ENCODE results near the gene FMNL1. TPM values are rescaled to one million over a fixed set of nuclear protein-coding genes. Genes with fewer than 3 reads are reported as not detected.
A peak's percentile ranks its signal among the peaks of the same experiment; 100 is the strongest.

Gene FMNL1
- polyA plus RNA-seq, 3 donors: 23.8 to 826 (median 24.8) TPM

- Mint-ChIP-seq H3K36me3 (peaks cover 71 to 85% of the 10 kb centered on the region in 2 donors), H3K4me3 (no peak overlapping the region), H3K27ac (peak overlapping the region in 1 of 7 donors; percentile 61), H3K27me3 (ENCODE audit: low read depth in 3 of 3) (peaks cover 0 to 4% (median 0%) of the 10 kb centered on the region in 3 donors), H3K4me1 (peaks cover 36% of the 10 kb centered on the region), H3K9me3 (peaks cover 0 to 3% (median 0%) of the 10 kb centered on the region in 7 donors)
- H3K9me3 ChIP-seq (replicated peaks in 1 of 2; ENCODE audit: control insufficient read depth in 1 of 2, insufficient read depth in 1 of 2, low read length in 2 of 2): no peaks in the 10 kb centered on the region
- TF ChIP-seq, protein P1, sequence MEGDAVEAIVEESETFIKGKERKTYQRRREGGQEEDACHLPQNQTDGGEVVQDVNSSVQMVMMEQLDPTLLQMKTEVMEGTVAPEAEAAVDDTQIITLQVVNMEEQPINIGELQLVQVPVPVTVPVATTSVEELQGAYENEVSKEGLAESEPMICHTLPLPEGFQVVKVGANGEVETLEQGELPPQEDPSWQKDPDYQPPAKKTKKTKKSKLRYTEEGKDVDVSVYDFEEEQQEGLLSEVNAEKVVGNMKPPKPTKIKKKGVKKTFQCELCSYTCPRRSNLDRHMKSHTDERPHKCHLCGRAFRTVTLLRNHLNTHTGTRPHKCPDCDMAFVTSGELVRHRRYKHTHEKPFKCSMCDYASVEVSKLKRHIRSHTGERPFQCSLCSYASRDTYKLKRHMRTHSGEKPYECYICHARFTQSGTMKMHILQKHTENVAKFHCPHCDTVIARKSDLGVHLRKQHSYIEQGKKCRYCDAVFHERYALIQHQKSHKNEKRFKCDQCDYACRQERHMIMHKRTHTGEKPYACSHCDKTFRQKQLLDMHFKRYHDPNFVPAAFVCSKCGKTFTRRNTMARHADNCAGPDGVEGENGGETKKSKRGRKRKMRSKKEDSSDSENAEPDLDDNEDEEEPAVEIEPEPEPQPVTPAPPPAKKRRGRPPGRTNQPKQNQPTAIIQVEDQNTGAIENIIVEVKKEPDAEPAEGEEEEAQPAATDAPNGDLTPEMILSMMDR (IDR thresholded peaks at IDR 0.05): no peak
- peaks cover 98% of the 10 kb centered on the region for H4K20me1 ChIP-seq (ENCODE audit: insufficient read depth, low read length)
- H3K27ac ChIP-seq (ENCODE audit: low read depth in 1 of 2, low read length in 2 of 2): no peak overlapping the region
- H3K4me2 ChIP-seq (replicated peaks; ENCODE audit: extremely low read depth, low read length, poor library complexity, severe bottlenecking): no peak overlapping the region
- H2AFZ ChIP-seq (ENCODE audit: insufficient read depth, low read depth, low read length, poor library complexity, severe bottlenecking): no peak overlapping the region
- H3K4me3 ChIP-seq (replicated peaks in 1 of 3; ENCODE audit: low read depth in 2 of 3, low read length in 3 of 3): no peak overlapping the region
- DNase-seq: no peak
- intact Hi-C loops (cut with micrococcal nuclease): no loop called here
- WGBS (ENCODE audit: insufficient coverage): 97% methylated on average over 18 of the region's 21 CpGs
- H3K79me2 ChIP-seq (ENCODE audit: insufficient read depth, low read length): peaks cover 28% of the 10 kb centered on the region
- peaks cover 35 to 46% of the 10 kb centered on the region in 2 donors for H3K4me1 ChIP-seq (ENCODE audit: control insufficient read depth in 1 of 2, insufficient read depth in 2 of 2, low read length in 2 of 2)
- H3K27me3 ChIP-seq (ENCODE audit: control insufficient read depth in 2 of 2, insufficient read depth in 2 of 2, low read length in 2 of 2): no peaks in the 10 kb centered on the region
- H3K36me3 ChIP-seq (replicated peaks in 1 of 2; ENCODE audit: control insufficient read depth in 1 of 2, insufficient read depth in 2 of 2, low read length in 2 of 2): peaks cover 71 to 86% of the 10 kb centered on the region in 2 donors
- no peak overlapping the region for H3K9ac ChIP-seq (ENCODE audit: insufficient read depth, low read length, poor library complexity, severe bottlenecking)
Observed at GRCh38 chr17:45244725-45245656, 23.3 kb downstream of the FMNL1 start.

GRCh38 chr17:45246338-45246737 is 24.7 kb downstream of the FMNL1 start:
- DNase-seq: no peak
- peaks cover 35 to 46% of the 10 kb centered on the region in 2 donors for H3K4me1 ChIP-seq (ENCODE audit: control insufficient read depth in 1 of 2, insufficient read depth in 2 of 2, low read length in 2 of 2)
- peaks cover 39% of the 10 kb centered on the region for H3K4me1 Mint-ChIP-seq

More at GRCh38 chr17:45246338-45246737, 24.7 kb downstream of the FMNL1 start:
- Mint-ChIP-seq H3K9me3 (peaks cover 0 to 3% (median 0%) of the 10 kb centered on the region in 7 donors), H3K27ac (peak overlapping the region in 2 of 7 donors; percentile 12 to 15), H3K36me3 (peaks cover 62 to 81% of the 10 kb centered on the region in 2 donors), H3K27me3 (ENCODE audit: low read depth in 3 of 3) (peaks cover 0 to 4% (median 0%) of the 10 kb centered on the region in 3 donors), H3K4me3 (peak overlapping the region; percentile 24 to 26)
- H2AFZ ChIP-seq (ENCODE audit: insufficient read depth, low read depth, low read length, poor library complexity, severe bottlenecking): no peak overlapping the region
- TF ChIP-seq, protein P1 (IDR thresholded peaks at IDR 0.05): no peak
- intact Hi-C loops (cut with micrococcal nuclease): no loop called here
- H3K79me2 ChIP-seq (ENCODE audit: insufficient read depth, low read length): peaks cover 18% of the 10 kb centered on the region
- H3K36me3 ChIP-seq (replicated peaks in 1 of 2; ENCODE audit: control insufficient read depth in 1 of 2, insufficient read depth in 2 of 2, low read length in 2 of 2): peaks cover 63 to 86% of the 10 kb centered on the region in 2 donors
- H3K27ac ChIP-seq (ENCODE audit: low read depth in 1 of 2, low read length in 2 of 2): no peak overlapping the region
- H3K4me2 ChIP-seq (replicated peaks; ENCODE audit: extremely low read depth, low read length, poor library complexity, severe bottlenecking): peak overlapping the region; percentile 65
- H3K9ac ChIP-seq (ENCODE audit: insufficient read depth, low read length, poor library complexity, severe bottlenecking): no peak overlapping the region
- H3K9me3 ChIP-seq (replicated peaks in 1 of 2; ENCODE audit: control insufficient read depth in 1 of 2, insufficient read depth in 1 of 2, low read length in 2 of 2): no peaks in the 10 kb centered on the region
- 92% methylated on average over 7 of the region's 8 CpGs for WGBS (ENCODE audit: insufficient coverage)
- no peaks in the 10 kb centered on the region for H3K27me3 ChIP-seq (ENCODE audit: control insufficient read depth in 2 of 2, insufficient read depth in 2 of 2, low read length in 2 of 2)
- H3K4me3 ChIP-seq (replicated peaks in 1 of 3; ENCODE audit: low read depth in 2 of 3, low read length in 3 of 3): peak overlapping the region in 1 of 3 experiments; percentile 50
- peaks cover 97% of the 10 kb centered on the region for H4K20me1 ChIP-seq (ENCODE audit: insufficient read depth, low read length)

Data from CD14-positive monocyte (primary cell).